GM19452 (cell line): ENCODE data around the gene GPR68.
"Not testable (repeated sequence)": the region's sequence is repeated elsewhere in the genome, so short reads cannot be mapped to it uniquely, and the experiment has no call there.

ENCODE experiments used
- ATAC-seq: cut with Tn5 transposase; IDR thresholded peaks from one replicate; pipeline ENCODE4 v1.9.1; 2021; ENCODE audit not compliant: unreplicated experiment

GPR68 gene

DNA sequence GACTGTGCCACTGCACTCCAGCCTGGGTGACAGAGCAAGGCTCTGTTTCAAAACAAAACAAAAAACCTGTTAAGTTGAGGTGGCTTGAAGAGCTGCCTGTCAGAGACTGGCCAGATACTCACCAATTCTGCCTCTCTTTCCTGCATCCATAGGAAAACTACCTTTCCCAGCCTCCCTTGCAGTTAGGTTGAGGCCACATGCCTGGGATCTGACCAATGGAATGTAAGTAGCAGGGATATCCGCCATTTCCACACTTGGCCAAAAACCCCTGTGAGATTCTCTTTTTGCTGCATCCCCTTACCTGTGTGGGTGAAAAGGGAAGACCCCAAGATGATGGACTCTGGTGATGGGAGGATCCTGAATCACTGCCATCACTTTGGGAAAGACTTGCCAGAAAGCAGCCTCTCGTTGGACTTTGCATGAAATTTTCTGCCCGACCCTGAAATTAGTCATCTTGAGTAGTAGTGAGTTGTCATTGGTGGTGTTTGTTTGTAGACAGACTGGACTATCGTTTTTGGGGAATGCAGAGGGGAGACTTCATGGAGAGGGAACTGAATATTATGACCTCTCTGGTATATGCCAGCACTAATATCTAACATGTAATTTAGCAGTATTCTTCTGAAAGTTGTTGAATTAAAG is 14.0 kb downstream of the GPR68 start:
- no peak for ATAC-seq

DNA sequence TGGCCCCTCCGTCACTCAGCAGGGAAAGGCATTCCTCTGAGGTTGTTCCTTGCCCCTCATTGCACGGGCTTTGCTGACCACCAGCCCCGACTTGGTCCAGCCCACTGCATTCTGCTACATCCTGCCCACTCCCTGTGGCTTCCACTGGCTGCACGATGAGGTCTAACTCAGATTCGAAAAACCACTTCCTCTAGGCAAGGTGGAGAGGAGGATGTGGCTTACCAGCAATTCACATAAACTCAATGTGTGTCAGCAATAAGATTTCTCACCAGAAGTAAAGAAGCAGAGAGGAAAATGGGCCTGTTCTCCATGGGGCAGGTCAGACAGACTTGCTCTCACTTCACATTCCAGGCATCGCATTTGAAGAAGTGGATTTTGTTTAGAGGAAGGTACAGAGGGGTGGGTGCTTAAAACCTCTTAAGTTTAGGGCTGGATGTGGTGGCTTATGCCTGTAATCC is 14.7 kb downstream of the GPR68 start:
- ATAC-seq = peak; percentile 78

GRCh38 chr14:91229005-91229382 is 15.5 kb downstream of the GPR68 start:
- ATAC-seq = no peak

DNA sequence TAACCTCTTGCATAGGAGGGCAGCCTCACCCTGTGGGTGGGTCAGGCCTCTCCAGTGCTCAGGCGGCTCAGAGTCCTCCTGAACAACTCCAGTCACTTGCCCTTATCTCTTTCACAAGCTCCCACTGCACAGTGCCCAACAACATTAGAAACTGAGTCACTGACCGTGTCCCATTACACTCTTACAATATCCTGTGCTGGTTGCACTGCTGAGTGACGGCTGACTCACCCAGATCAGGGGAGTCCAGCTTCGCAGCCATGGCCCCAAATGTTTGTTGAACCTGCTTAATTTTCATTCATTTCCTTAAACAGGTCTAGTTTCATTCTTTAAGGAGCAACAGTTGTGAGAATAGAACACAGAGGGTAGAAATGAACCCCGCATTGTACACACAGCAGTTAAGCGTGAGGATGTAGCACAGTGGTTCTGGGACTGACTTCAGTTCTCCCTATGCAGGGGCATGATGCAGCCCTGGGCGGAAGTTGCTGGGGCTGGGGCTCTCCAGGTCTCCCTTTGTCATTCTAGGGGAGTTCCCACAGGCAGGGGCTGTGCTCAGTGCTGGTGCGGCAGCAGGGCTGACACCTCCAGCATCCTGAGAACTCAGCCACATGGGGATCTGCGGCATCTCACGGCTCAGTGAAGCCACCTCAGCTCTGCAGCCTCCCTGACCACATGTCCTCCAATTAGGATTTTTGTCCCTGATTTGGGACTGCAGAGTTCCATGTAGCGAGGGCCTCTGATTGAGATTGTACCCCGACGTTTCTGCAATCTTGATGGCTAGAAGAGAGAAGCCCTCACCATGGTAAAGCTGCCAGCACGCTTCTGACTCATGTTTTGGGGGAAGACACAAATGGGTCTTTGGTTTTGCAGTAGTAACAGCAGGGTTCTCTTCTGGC is 16.1 kb downstream of the GPR68 start:
- peak; percentile 81 for ATAC-seq

DNA sequence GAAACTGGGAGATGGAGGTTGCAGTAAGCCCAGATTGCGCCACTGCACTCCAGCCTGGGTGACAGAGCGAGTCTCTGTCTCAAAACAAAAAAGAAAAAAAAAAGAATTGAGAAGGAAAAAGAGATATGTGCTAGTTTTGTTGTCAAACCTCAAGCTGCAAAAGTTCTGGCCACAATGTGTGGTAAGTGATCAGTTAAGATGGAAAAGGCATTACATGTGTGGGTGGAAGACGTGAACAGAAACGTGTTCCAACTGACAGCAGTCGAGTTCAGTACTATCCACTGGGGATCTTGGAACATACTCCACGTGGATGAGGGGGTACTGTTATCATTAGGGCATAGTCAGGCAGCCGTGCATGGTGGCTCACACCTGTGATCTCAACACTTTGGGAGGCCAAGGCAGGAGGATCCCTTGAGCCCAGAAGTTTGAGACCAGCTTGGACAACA is 17.3 kb downstream of the GPR68 start:
- no peak for ATAC-seq

- not testable (repeated sequence) for ATAC-seq
These were observed 18.1 kb downstream of the GPR68 start for GRCh38 chr14:91226360-91226759.

GRCh38 chr14:91225025-91225424 is 19.5 kb downstream of the GPR68 start:
- no peak for ATAC-seq

GRCh38 chr14:91223028-91223783 is 21.3 kb downstream of the GPR68 start:
- ATAC-seq = no peak

DNA sequence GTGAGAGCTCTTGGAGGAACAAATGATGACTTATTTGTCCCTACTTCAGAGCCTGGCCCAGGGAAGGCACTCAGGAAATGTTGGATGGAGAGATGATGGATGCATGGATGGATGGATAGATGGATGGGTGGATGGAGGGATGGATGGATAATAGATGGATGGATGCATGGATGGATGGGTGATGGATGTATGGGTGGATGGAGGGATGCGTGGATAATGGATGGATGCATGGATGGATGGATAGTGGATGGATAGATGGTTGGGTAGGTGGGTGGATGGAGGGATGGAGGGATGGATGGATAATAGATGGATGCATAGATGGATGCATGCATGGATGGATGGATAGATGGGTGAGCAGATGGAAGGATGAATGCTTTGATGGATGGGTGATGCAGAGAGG is 23.2 kb downstream of the GPR68 start:
- ATAC-seq = no peak

DNA sequence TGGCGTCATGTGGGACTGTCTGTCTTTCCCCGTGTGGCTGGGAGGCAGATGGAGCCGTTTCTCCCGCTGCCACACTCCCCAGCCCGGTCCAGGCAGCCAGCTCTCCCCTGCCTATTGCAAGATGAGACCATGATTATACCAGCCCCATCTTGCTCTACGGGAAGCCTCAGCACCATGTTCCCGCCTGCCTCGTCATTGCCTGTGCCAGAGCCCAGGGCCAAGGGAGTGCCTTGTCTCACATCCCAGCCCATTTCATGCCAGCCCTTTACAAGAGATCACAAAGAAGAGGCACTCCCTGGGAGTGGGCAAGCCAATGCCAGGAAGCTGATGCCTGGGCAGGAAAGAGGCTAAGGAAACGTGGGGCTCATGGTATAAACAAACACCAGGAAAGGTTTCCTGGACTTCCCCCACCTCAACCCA is 23.9 kb downstream of the GPR68 start:
- no peak for ATAC-seq

- no peak for ATAC-seq
These were observed 24.8 kb downstream of the GPR68 start for GRCh38 chr14:91219517-91220389.

GRCh38 chr14:91218014-91218413 is 26.5 kb downstream of the GPR68 start:
- no peak for ATAC-seq

- no peak for ATAC-seq
These were observed 27.7 kb downstream of the GPR68 start for GRCh38 chr14:91216731-91217226.

DNA sequence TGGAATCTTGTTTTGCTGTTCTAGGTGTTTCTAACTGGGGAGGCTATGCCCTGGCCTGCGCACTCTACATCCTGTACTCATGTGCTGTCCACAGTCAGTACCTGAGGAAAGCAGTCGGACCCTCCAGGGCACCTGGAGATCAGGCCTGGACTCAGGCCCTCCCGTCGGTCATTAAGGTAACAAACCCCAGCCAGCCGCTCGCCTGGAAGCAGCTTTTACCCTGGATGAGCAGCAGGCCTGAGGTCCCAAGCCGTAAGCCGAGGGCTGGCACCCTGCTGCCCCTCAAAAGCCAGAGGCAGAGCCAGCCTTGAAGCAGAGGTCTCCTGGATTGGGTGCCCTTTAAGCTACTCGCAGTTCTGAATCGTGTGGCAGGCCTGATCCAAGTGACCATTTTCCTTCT is 29.1 kb downstream of the GPR68 start:
- ATAC-seq = no peak

DNA sequence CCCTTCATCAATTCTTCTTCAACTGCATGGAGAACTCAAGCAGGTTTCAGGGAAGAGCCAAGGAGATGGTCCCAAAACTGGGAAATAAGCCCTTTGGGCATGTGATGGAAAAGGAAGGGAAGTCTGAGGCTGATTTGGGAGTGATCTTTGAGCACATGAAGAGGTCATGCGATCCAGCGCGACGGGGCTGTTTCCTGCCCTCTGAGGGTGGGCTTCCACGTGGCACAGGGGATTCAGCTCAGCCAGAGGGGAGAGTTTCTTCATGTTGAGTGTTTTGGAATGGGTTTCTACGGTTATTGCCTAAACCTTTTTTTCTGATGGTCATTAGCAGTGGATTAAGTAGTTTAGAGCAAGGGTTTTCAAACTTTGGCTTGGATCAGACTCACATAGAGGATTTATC is 30.2 kb downstream of the GPR68 start:
- ATAC-seq = no peak

GRCh38 chr14:91211017-91211416 is 33.5 kb downstream of the GPR68 start:
- ATAC-seq = no peak

DNA sequence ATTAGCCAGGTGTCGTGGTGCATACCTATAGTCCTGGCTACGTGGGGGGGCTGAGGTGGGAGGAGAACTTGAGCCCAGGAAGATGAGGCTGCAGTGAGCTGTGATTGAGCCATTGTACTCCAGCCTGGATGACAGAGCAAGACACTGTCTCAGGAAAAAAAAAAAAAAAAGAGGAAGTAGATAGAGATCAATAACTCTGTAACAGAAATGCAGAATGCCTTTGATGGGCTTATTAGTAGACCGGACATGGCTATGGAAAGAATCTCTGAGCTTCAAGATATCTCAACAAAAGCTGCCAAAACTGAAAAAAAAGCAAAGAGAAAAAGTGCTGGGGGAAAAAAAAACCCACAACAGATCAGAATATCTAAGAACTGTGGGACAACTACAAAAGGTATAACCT is 37.5 kb downstream of the GPR68 start:
- ATAC-seq = no peak

DNA sequence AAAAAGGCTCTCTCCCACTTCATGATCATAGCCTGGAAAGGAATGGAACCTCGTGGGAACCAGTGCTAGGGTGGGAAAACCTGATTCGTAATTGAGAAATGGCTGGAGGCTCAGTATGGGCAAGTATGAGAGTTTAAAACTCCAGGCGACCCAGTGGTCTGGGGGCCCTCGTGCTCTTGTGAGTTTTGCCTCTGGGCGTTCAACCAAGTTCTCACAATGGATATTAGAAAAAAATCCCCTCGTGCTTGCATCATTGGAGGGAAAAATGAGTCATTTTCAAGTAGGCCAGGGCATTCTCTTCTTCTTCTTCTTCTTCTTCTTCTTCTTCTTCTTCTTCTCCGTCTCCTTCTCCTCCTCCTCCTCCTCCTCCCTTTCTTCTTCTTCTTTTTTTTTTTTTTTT is 39.0 kb downstream of the GPR68 start:
- no peak for ATAC-seq

GRCh38 chr14:91204657-91205056 is 39.8 kb downstream of the GPR68 start:
- no peak for ATAC-seq

DNA sequence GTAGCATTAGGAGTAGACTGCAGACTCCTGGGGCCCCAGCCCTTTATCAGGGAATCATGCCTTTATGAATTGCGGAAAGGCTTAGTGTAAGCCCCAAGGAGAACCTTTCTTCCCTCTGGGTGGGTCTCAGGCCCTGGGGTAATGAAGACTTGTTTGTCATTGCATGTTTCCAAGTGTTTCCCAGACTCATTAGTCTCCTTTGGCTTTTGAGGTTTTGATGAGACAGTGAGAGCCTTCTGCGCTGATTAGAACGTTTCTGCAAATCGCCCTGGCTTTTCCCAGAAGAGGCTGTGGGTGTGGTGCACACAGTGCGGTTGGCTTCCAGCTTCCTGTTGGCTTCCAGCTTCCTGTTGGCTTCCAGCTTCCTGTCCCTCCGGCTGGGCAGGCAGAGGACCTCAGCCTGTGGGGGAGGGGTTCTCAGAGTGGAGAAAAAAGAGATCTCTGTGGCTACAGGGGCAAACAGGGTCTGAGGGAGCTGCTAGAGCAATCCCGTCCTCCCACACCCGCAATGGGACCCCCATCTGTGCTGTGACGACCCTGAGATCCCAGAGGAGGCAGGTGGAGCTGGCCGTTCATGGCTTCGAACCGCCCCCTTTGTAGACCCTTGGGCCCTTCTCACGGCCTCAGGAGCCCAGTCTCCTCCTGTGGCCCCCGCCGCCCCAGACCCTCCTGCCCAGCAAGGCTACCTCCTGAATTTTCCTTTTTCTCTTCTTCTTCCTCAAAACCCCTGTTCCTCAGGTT is 42.1 kb downstream of the GPR68 start:
- ATAC-seq = no peak
